Breast epithelium (tissue), 4 donors: ENCODE data around the gene SERPINC1. TPM values are rescaled to one million over a fixed set of nuclear protein-coding genes. Genes with fewer than 3 reads are reported as not detected.

Source experiments
- DNase-seq, 2 donors: peaks; one replicate each; pipeline ENCODE4 v3.0.0-alpha.2; 2019; ENCODE audit warnings: low spot score in 2 of 2
- H3K27ac ChIP-seq, 2 donors: fragments of 200-600 bp; sonication (generic) in 1 of 2; one replicate each; pipeline ENCODE4 v1.5.1; 2016 to 2019; ENCODE audit warnings: mild to moderate bottlenecking in 1 of 2
- H3K27me3 ChIP-seq, 2 donors: fragments of 200-600 bp; sonication (generic) in 1 of 2; one replicate each; pipeline versions ENCODE4 v1.5.1 to v1.6.0; 2017 to 2019; ENCODE audit warnings: control low read depth in 1 of 2, mild to moderate bottlenecking in 1 of 2
- H3K36me3 ChIP-seq: fragments of 200-600 bp; one replicate; pipeline ENCODE4 v1.5.1; 2019
- H3K4me1 ChIP-seq, 2 donors: fragments of 200-600 bp; sonication (generic); one replicate each; pipeline ENCODE4 v1.5.1; 2016 to 2019; ENCODE audit warnings: control low read depth in 1 of 2
- H3K4me3 ChIP-seq, 3 donors: fragments of 200-600 bp; sonication (generic); 1 replicate in 2 of 3; 2 replicates in 1 of 3; pipeline ENCODE4 v1.5.1; 2016 to 2019; ENCODE audit warnings: mild to moderate bottlenecking in 3 of 3, moderate library complexity in 2 of 3
- H3K9me3 ChIP-seq, 2 donors: fragments of 200-600 bp; sonication (generic) in 1 of 2; one replicate each; pipeline ENCODE4 v1.5.1; 2016 to 2019; ENCODE audit warnings: control low read depth in 1 of 2
- CTCF ChIP-seq, 3 donors: fragments of 450-650 bp; IDR thresholded peaks; one replicate each; pipeline ENCODE4 v1.5.1; 2016 to 2017; ENCODE audit warnings: antibody characterized with exemption in 3 of 3, mild to moderate bottlenecking in 3 of 3, moderate library complexity in 3 of 3
- POLR2A ChIP-seq: fragments of 450-650 bp; IDR thresholded peaks from one replicate; pipeline ENCODE4 v1.6.1; 2016; ENCODE audit warnings: antibody characterized with exemption, mild to moderate bottlenecking, moderate library complexity
- POLR2AphosphoS5 ChIP-seq, 3 donors: sonication (generic); formaldehyde crosslinking; IDR thresholded peaks; one replicate each; pipeline ENCODE4 v1.6.1; 2017; ENCODE audit warnings: antibody characterized with exemption in 3 of 3
- intact Hi-C: fragments of 100-400 bp; cut with DNase I; formaldehyde crosslinking; loops from one replicate; pipeline ENCODE4 v1.15.1; 2023; ENCODE audit warnings: low total_unique reads
- total RNA-seq, 3 donors: library from RNA; depleted of rRNA; stranded (reverse); fragments of >200 nt; gene quantifications; one replicate each; pipeline ENCODE4 v1.1.0, GENCODE V29; 2016

SERPINC1 gene
- total RNA-seq, 3 donors from 2014 or later, result 0.32 TPM; not detected in 2

- no peak overlapping the region for H3K27ac ChIP-seq
- no peak for TF ChIP-seq POLR2A
- TF ChIP-seq POLR2AphosphoS5 (IDR thresholded peaks at IDR 0.05), result no peak
- TF ChIP-seq CTCF (IDR thresholded peaks at IDR 0.05), result no peak
- H3K9me3 ChIP-seq, result no peaks in the 10 kb centered on the region
- H3K27me3 ChIP-seq, result no peaks in the 10 kb centered on the region
- intact Hi-C loops, result no loop called here
- H3K4me3 ChIP-seq, result no peak overlapping the region
- no peak for DNase-seq
- H3K4me1 ChIP-seq, result no peaks in the 10 kb centered on the region
- H3K36me3 ChIP-seq, result no peaks in the 10 kb centered on the region
Measured at GRCh38 chr1:173893611-173894010, 23.5 kb downstream of the SERPINC1 start.

DNA sequence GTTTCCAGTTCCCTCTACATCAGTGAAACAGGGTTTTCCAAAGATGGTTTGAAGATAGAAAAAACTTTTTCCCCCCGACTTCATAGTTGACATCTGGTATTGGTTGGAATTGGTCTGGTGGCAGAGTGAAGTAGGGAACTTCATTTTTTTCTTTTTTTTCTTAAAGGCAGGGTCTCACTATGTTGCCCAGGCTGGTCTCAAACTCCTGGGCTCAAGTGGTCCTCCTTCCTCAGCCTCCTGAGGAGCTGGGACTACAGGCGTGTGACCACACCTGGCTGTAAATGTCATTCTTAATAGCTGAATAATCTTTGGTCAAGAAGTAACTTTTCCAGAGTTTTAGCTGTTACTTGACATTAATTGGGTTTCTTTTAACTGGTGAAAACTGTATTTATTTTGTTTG, 27.2 kb downstream of the SERPINC1 start:
- Histone ChIP-seq H3K4me1 (no peaks in the 10 kb centered on the region), H3K36me3 (peaks cover 3% of the 10 kb centered on the region), H3K27ac (no peak overlapping the region), H3K9me3 (no peaks in the 10 kb centered on the region), H3K4me3 (no peak overlapping the region), H3K27me3 (no peaks in the 10 kb centered on the region)
- no peak for DNase-seq
- intact Hi-C loops, result no loop called here
- TF ChIP-seq POLR2A, result no peak
- no peak for TF ChIP-seq CTCF (IDR thresholded peaks at IDR 0.05)
- no peak for TF ChIP-seq POLR2AphosphoS5 (IDR thresholded peaks at IDR 0.05)

DNA sequence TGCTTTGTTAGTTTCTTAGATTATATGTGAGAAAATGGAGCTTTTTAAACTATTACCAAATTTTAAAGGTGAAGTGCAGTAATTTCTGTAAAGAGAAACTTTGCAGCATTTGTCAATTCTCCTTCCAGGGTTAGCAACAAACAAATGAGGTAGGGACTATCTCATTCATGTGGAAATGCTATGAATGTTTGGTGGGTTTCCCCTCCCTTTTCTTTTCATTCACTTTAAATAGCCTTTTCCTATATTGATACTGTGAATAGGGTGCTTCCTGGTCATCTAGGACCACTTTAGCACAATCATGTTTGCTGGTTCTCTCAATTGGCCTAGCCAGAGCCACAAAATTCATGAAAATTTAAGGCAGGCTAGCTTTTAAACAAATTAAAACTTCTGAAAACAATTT, 28.4 kb downstream of the SERPINC1 start:
- Histone ChIP-seq H3K27ac (no peak overlapping the region), H3K36me3 (peaks cover 3% of the 10 kb centered on the region), H3K4me1 (no peaks in the 10 kb centered on the region), H3K27me3 (no peaks in the 10 kb centered on the region), H3K9me3 (no peaks in the 10 kb centered on the region), H3K4me3 (no peak overlapping the region)
- DNase-seq, result no peak
- TF ChIP-seq POLR2A, result no peak
- no peak for TF ChIP-seq CTCF (IDR thresholded peaks at IDR 0.05)
- no peak for TF ChIP-seq POLR2AphosphoS5 (IDR thresholded peaks at IDR 0.05)
- intact Hi-C loops, result no loop called here

DNA sequence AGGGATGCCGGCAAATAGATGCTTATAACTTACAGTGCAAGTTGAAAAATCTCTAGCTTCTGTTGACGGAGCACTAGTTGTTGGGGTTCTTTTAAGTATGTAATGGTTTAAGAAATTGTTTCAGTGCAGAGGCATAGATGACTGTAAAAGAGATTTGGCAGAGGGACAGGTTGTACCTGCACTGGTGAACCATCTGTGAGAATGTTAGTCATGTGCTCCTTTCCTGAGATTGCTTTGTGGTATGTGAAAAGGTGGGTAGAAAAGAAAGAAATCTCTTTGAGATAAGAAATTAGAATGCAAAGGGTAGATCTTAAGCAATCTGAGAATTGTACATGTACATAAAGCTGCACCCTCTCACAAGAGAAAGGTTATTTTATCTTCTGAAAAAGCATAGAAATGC, 29.5 kb downstream of the SERPINC1 start:
- Histone ChIP-seq H3K27me3 (no peaks in the 10 kb centered on the region), H3K9me3 (no peaks in the 10 kb centered on the region), H3K4me3 (no peak overlapping the region), H3K4me1 (no peaks in the 10 kb centered on the region), H3K27ac (no peak overlapping the region), H3K36me3 (peaks cover 3% of the 10 kb centered on the region)
- TF ChIP-seq CTCF (IDR thresholded peaks at IDR 0.05) (no peak), POLR2A (no peak), POLR2AphosphoS5 (IDR thresholded peaks at IDR 0.05) (no peak)
- intact Hi-C loops, result no loop called here
- no peak for DNase-seq

- no peak for TF ChIP-seq POLR2A
- no peak for TF ChIP-seq POLR2AphosphoS5 (IDR thresholded peaks at IDR 0.05)
- TF ChIP-seq CTCF (IDR thresholded peaks at IDR 0.05), result no peak
- intact Hi-C loops, result no loop called here
- Histone ChIP-seq H3K36me3 (peaks cover 3% of the 10 kb centered on the region), H3K27me3 (no peaks in the 10 kb centered on the region), H3K27ac (no peak overlapping the region), H3K4me1 (no peaks in the 10 kb centered on the region), H3K4me3 (no peak overlapping the region), H3K9me3 (no peaks in the 10 kb centered on the region)
- DNase-seq, result no peak
Measured at GRCh38 chr1:173886746-173887611, 30.1 kb downstream of the SERPINC1 start.
